Ishikawa (cell line): ENCODE data around the gene PLCB1.

Experiments used
- CEBPB ChIP-seq: IDR thresholded peaks from 2 replicates; pipeline ENCODE4 v1.6.1; 2012
- CREB1 ChIP-seq: IDR thresholded peaks from 2 replicates; pipeline ENCODE4 v1.6.1; 2012; ENCODE audit warnings: low read depth
- EGR1 ChIP-seq: IDR thresholded peaks from 2 replicates; pipeline ENCODE4 v1.6.1; 2012
- EP300 ChIP-seq: IDR thresholded peaks from 2 replicates; pipeline ENCODE4 v1.6.1; 2012; ENCODE audit warnings: borderline replicate concordance
- FOXM1 ChIP-seq: IDR thresholded peaks from 2 replicates; pipeline ENCODE4 v1.6.1; 2012; ENCODE audit warnings: low read depth, borderline replicate concordance
- MAX ChIP-seq: IDR thresholded peaks from 2 replicates; pipeline ENCODE4 v1.6.1; 2012
- NFIC ChIP-seq: IDR thresholded peaks from 2 replicates; pipeline ENCODE4 v1.6.1; 2012
- RAD21 ChIP-seq: IDR thresholded peaks from 2 replicates; pipeline ENCODE4 v1.6.1; 2012; ENCODE audit warnings: low read depth
- REST ChIP-seq: IDR thresholded peaks from 2 replicates; pipeline ENCODE4 v1.6.1; 2012; ENCODE audit warnings: low read depth, mild to moderate bottlenecking
- TAF1 ChIP-seq: IDR thresholded peaks from 2 replicates; pipeline ENCODE4 v1.6.1; 2012; ENCODE audit warnings: low read depth, mild to moderate bottlenecking
- TCF12 ChIP-seq: IDR thresholded peaks from 2 replicates; pipeline ENCODE4 v1.6.1; 2012; ENCODE audit warnings: low read depth
- TEAD4 ChIP-seq: IDR thresholded peaks from 2 replicates; pipeline ENCODE4 v1.6.1; 2012
- USF1 ChIP-seq: IDR thresholded peaks from 2 replicates; pipeline ENCODE4 v1.6.1; 2012
- YY1 ChIP-seq: IDR thresholded peaks from 2 replicates; pipeline ENCODE4 v1.6.1; 2012; ENCODE audit warnings: low read depth
- ZBTB7A ChIP-seq: IDR thresholded peaks from 2 replicates; pipeline ENCODE4 v1.6.1; 2012; ENCODE audit warnings: low read depth

PLCB1 gene

GRCh38 chr20:8435285-8436035, 303.4 kb downstream of the PLCB1 start:
- no peak for TF ChIP-seq FOXM1
- no peak for TF ChIP-seq TAF1
- no peak for TF ChIP-seq TEAD4
- TF ChIP-seq YY1: no peak
- no peak for TF ChIP-seq TCF12
- TF ChIP-seq REST: no peak
- no peak for TF ChIP-seq CEBPB
- TF ChIP-seq CREB1: no peak
- no peak for TF ChIP-seq ZBTB7A
- no peak for TF ChIP-seq USF1
- no peak for TF ChIP-seq EGR1
- no peak for TF ChIP-seq RAD21
- no peak for TF ChIP-seq NFIC

- TF ChIP-seq NFIC: no peak
- no peak for TF ChIP-seq REST
- TF ChIP-seq TEAD4: no peak
- TF ChIP-seq ZBTB7A: no peak
- TF ChIP-seq FOXM1: no peak
- TF ChIP-seq USF1: no peak
- no peak for TF ChIP-seq EP300
- TF ChIP-seq MAX: no peak
- no peak for TF ChIP-seq RAD21
- TF ChIP-seq YY1: no peak
- no peak for TF ChIP-seq TCF12
- no peak for TF ChIP-seq CREB1
- TF ChIP-seq CEBPB: no peak
- no peak for TF ChIP-seq EGR1
Observed at GRCh38 chr20:8438748-8439147, 306.7 kb downstream of the PLCB1 start.

- TF ChIP-seq RAD21: peak; percentile 21; the same call in 1 of the 2 replicates
- no peak for TF ChIP-seq EP300
Observed at GRCh38 chr20:8443464-8444072, 311.5 kb downstream of the PLCB1 start.

GRCh38 chr20:8447262-8448120, 315.4 kb downstream of the PLCB1 start:
- peak; percentile 58; the same call in 1 of the 2 replicates for TF ChIP-seq REST
- no peak for TF ChIP-seq USF1
